T-cell (primary cell): ENCODE data around the gene TADA3. TPM values are rescaled to one million over a fixed set of nuclear protein-coding genes. Genes with fewer than 3 reads are reported as not detected.

Source experiments
- ATAC-seq, 4 experiments: fragments of 200-7000 bp in 3 of 4; fragments of 150-1000 bp in 1 of 4; cut with Tn5 transposase; replicated peaks in 1 of 4; 1 replicate in 3 of 4; 2 replicates in 1 of 4; pipeline ENCODE4 v1.10.0; 2021; ENCODE audit warnings: moderate library complexity in 3 of 4, mild to moderate bottlenecking in 2 of 4, moderate number of reproducible peaks in 1 of 4
- CTCF ChIA-PET, 2 donors: fragments of 300-600 bp; sonication (Branson Sonifier 250); formaldehyde crosslinking; loops; one replicate each; lab custom pipeline; 2022; ENCODE audit warnings: antibody characterized with exemption in 2 of 2; lab: Charles Lee
- POLR2A ChIA-PET, 2 donors: fragments of 300-600 bp; sonication (Branson Sonifier 250); formaldehyde crosslinking; loops; one replicate each; lab custom pipeline; 2022; ENCODE audit warnings: antibody characterized with exemption in 2 of 2; lab: Charles Lee
- DNase-seq, 35 experiments: peaks; one replicate each; pipeline versions ENCODE4 v3.0.0 to v3.0.0-alpha.2; 2013 to 2023
- H3K27ac ChIP-seq: one replicate; pipeline ENCODE4 v1.5.1; 2013; ENCODE audit warnings: low read length
- H3K27me3 ChIP-seq, 2 experiments: replicated peaks in 1 of 2; 1 replicate in 1 of 2; 2 replicates in 1 of 2; pipeline versions ENCODE4 v1.6.1 to v1.7.0; 2013; ENCODE audit warnings: low read length in 1 of 2, mixed read lengths in 1 of 2; ENCODE audit not compliant: control insufficient read depth in 2 of 2, insufficient read depth in 2 of 2; ENCODE audit errors: extremely low read depth in 1 of 2
- H3K36me3 ChIP-seq, 2 donors: 1 replicate in 1 of 2; 2 replicates in 1 of 2; pipeline versions ENCODE4 v1.6.1 to v1.7.0; 2013; ENCODE audit warnings: low read length in 1 of 2; ENCODE audit not compliant: control insufficient read depth in 2 of 2, insufficient read depth in 1 of 2; ENCODE audit errors: extremely low read depth in 1 of 2
- H3K4me1 ChIP-seq, 2 experiments: 1 replicate in 1 of 2; 2 replicates in 1 of 2; pipeline versions ENCODE4 v1.6.1 to v1.7.0; 2013; ENCODE audit warnings: low read length in 2 of 2, mixed read lengths in 1 of 2; ENCODE audit not compliant: insufficient read depth in 2 of 2, control insufficient read depth in 1 of 2; ENCODE audit errors: extremely low read depth in 1 of 2
- H3K4me3 ChIP-seq, 2 donors: 1 replicate in 1 of 2; 2 replicates in 1 of 2; pipeline versions ENCODE4 v1.5.1 to v1.7.0; 2013; ENCODE audit warnings: mild to moderate bottlenecking in 2 of 2, low read length in 1 of 2, moderate library complexity in 1 of 2; ENCODE audit not compliant: control insufficient read depth in 1 of 2; ENCODE audit errors: extremely low read depth in 1 of 2
- H3K9me3 ChIP-seq: 2 replicates; pipeline ENCODE4 v1.7.0; 2013
- H3K27ac Mint-ChIP-seq, 2 donors: one replicate each; pipeline ENCODE4 v1.8.0; 2020 to 2021; ENCODE audit warnings: mild to moderate bottlenecking in 2 of 2, mixed read lengths in 2 of 2
- H3K27me3 Mint-ChIP-seq, 2 donors: one replicate each; pipeline ENCODE4 v1.8.0; 2021 to 2022; ENCODE audit warnings: mixed read lengths in 2 of 2
- H3K36me3 Mint-ChIP-seq: one replicate; pipeline ENCODE4 v1.8.0; 2021; ENCODE audit warnings: mixed read lengths
- H3K4me1 Mint-ChIP-seq, 3 donors: one replicate each; pipeline ENCODE4 v1.8.0; 2020 to 2022; ENCODE audit warnings: mixed read lengths in 3 of 3, mild to moderate bottlenecking in 1 of 3
- H3K4me3 Mint-ChIP-seq, 3 donors: one replicate each; pipeline ENCODE4 v1.8.0; 2020 to 2022; ENCODE audit warnings: mild to moderate bottlenecking in 3 of 3, mixed read lengths in 3 of 3, moderate library complexity in 3 of 3
- H3K9me3 Mint-ChIP-seq, 3 donors: one replicate each; pipeline ENCODE4 v1.8.0; 2020 to 2022; ENCODE audit warnings: mixed read lengths in 3 of 3
- WGBS: methylation state at CpG from one replicate; pipeline ENCODE4 v1.1.5; 2013; ENCODE audit warnings: missing lambda C conversion rate; ENCODE audit not compliant: insufficient coverage; 5-methylcytosine and 5-hydroxymethylcytosine counted together
- total RNA-seq, 35 experiments: library from RNA in 6 of 35; stranded (reverse) in 6 of 35; fragments of 120-200 nt in 1 of 35; gene quantifications; one replicate each; pipeline versions ENCODE4 v1.2.1 to v1.2.4 and lab custom pipeline; 2013 to 2026

Gene TADA3
- total RNA-seq, 5 donors from 2014 or later (not counting 1 experiment from before 2014, with no cell fraction given) = 29.1 to 46.5 (median 41.1) TPM

GRCh38 chr3:9810846-9811245 lies 18.6 kb upstream of the TADA3 start:
- 99% methylated on average over 10 of the region's 10 CpGs for WGBS
- H3K27ac ChIP-seq = no peak overlapping the region
- peak overlapping the region in 1 of 2 donors; percentile 7 for H3K4me3 ChIP-seq
- Mint-ChIP-seq H3K4me3 (peak overlapping the region; percentile 70 to 82 (median 72)), H3K36me3 (peaks cover 10% of the 10 kb centered on the region), H3K27ac (peak overlapping the region; percentile 11 to 87), H3K27me3 (no peaks in the 10 kb centered on the region), H3K9me3 (no peaks in the 10 kb centered on the region), H3K4me1 (peaks cover 35 to 46% (median 44%) of the 10 kb centered on the region in 3 donors)
- POLR2A ChIA-PET = no interaction called here
- H3K36me3 ChIP-seq = peaks cover 5 to 14% of the 10 kb centered on the region in 2 donors
- H3K9me3 ChIP-seq = no peaks in the 10 kb centered on the region
- DNase-seq (no peak), ATAC-seq (no peak)
- CTCF ChIA-PET = interaction anchor here in 1 of 2 donors (0.6 kb wide), 1 partner anchor 354 kb away, joined by 4 read pairs; the partner anchor contains the start of gene IRAK2
- peaks cover 3 to 30% of the 10 kb centered on the region in 2 experiments for H3K4me1 ChIP-seq
- H3K27me3 ChIP-seq = no peaks in the 10 kb centered on the region

GRCh38 chr3:9810433-9810770 lies 18.1 kb upstream of the TADA3 start:
- ChIA-PET CTCF (interaction anchor here in 1 of 2 donors (0.6 kb wide), 1 partner anchor 15 kb away, joined by 3 read pairs; no protein-coding TSS in a partner anchor), POLR2A (no interaction called here)
- DNase-seq (no peak), ATAC-seq (no peak)
- H3K27ac ChIP-seq = no peak overlapping the region
- 31% methylated on average over 18 of the region's 18 CpGs for WGBS
- H3K4me1 ChIP-seq = peaks cover 3 to 30% of the 10 kb centered on the region in 2 experiments
- H3K9me3 ChIP-seq = no peaks in the 10 kb centered on the region
- H3K4me3 Mint-ChIP-seq = peak overlapping the region; percentile 70 to 82 (median 72)
- peaks cover 13% of the 10 kb centered on the region for H3K36me3 Mint-ChIP-seq
- peaks cover 5 to 19% of the 10 kb centered on the region in 2 donors for H3K36me3 ChIP-seq
- peak overlapping the region; percentile 64 to 71 for H3K4me3 ChIP-seq
- H3K27me3 Mint-ChIP-seq = no peaks in the 10 kb centered on the region
- H3K9me3 Mint-ChIP-seq = no peaks in the 10 kb centered on the region
- H3K4me1 Mint-ChIP-seq = peaks cover 35 to 46% (median 44%) of the 10 kb centered on the region in 3 donors
- H3K27ac Mint-ChIP-seq = peak overlapping the region; percentile 11 to 87
- no peaks in the 10 kb centered on the region for H3K27me3 ChIP-seq

GRCh38 chr3:9809615-9810432 lies 17.6 kb upstream of the TADA3 start, which contains the start of gene TTLL3:
TSS of gene TTLL3 (plus strand) at chr3:9810262. CDS start at chr3:9810662, 400 bp downstream.
- peak within 1 kb of the TSS; percentile 82 to 91 (median 90) for H3K4me3 Mint-ChIP-seq
- peaks cover 3 to 30% of the 10 kb centered on the region in 2 experiments for H3K4me1 ChIP-seq
- POLR2A ChIA-PET = interaction anchor here in 1 of 2 donors (2.3 kb wide), 1 partner anchor 17 kb away, joined by 10 read pairs; the partner anchor contains the start of gene ARPC4
- H3K27ac Mint-ChIP-seq = peak within 1 kb of the TSS; percentile 99 to 100
- DNase-seq (peak in 34 of 35 experiments; percentile 14 to 63 (median 35)), ATAC-seq (peak; percentile 74 to 76 (median 74))
- H3K36me3 ChIP-seq = peaks cover 5 to 24% of the 10 kb centered on the region in 2 donors
- H3K9me3 Mint-ChIP-seq = no peaks in the 10 kb centered on the region
- no peaks in the 10 kb centered on the region for H3K27me3 ChIP-seq
- CTCF ChIA-PET = interaction anchor here in 1 of 2 donors (0.5 to 0.6 kb wide), 3 partner anchors 14 to 511 kb away, joined by 3 to 5 read pairs (median 3); no protein-coding TSS in a partner anchor
- H3K27ac ChIP-seq = peak within 1 kb of the TSS; percentile 87
- WGBS = under 1% methylated on average over 74 of the region's 76 CpGs
- peaks cover 17% of the 10 kb centered on the region for H3K36me3 Mint-ChIP-seq
- H3K27me3 Mint-ChIP-seq = no peaks in the 10 kb centered on the region
- peaks cover 35 to 48% (median 46%) of the 10 kb centered on the region in 3 donors for H3K4me1 Mint-ChIP-seq
- H3K4me3 ChIP-seq = peak within 1 kb of the TSS; percentile 64 to 71
- no peaks in the 10 kb centered on the region for H3K9me3 ChIP-seq

- H3K27me3 Mint-ChIP-seq = no peaks in the 10 kb centered on the region
Observed at GRCh38 chr3:9809239-9809614, 17.0 kb upstream of the TADA3 start.

GRCh38 chr3:9808345-9809037 lies 16.2 kb upstream of the TADA3 start:
- Histone ChIP-seq H3K36me3 (peaks cover 0 to 38% of the 10 kb centered on the region in 2 donors), H3K27ac (peak overlapping the region; percentile 87), H3K9me3 (no peaks in the 10 kb centered on the region), H3K4me3 (no peak overlapping the region), H3K27me3 (no peaks in the 10 kb centered on the region), H3K4me1 (peaks cover 3 to 30% of the 10 kb centered on the region in 2 experiments)
- Mint-ChIP-seq H3K27me3 (no peaks in the 10 kb centered on the region), H3K4me3 (peak overlapping the region; percentile 25 to 91 (median 90)), H3K36me3 (peaks cover 30% of the 10 kb centered on the region), H3K4me1 (peaks cover 41 to 55% (median 49%) of the 10 kb centered on the region in 3 donors), H3K27ac (peak overlapping the region; percentile 99 to 100), H3K9me3 (no peaks in the 10 kb centered on the region)
- ChIA-PET CTCF (interaction anchor here (0.6 to 1.8 kb wide), 5 partner anchors 11 to 125 kb away, joined by 3 to 5 read pairs (median 3); partner anchors contain the start of genes ARPC4 (in 1 of the 2), CRELD1 (in 1 of the 2) and TADA3 (in 1 of the 2)), POLR2A (interaction anchor here (0.6 to 2.3 kb wide), 2 partner anchors 16 to 23 kb away, joined by 9 to 10 read pairs; partner anchors contain the start of gene ARPC4 (in 1 of the 2))
- DNase-seq (peak; percentile 24 to 66 (median 51)), ATAC-seq (peak; percentile 57 to 77 (median 60))
- 20% methylated on average over 1 of the region's 7 CpGs for WGBS

More at GRCh38 chr3:9809239-9809614, 17.0 kb upstream of the TADA3 start:
- ChIA-PET CTCF (interaction anchor here in 1 of 2 donors (0.5 to 1.8 kb wide), 3 partner anchors 123 to 511 kb away, joined by 3 to 5 read pairs (median 5); no protein-coding TSS in a partner anchor), POLR2A (interaction anchor here in 1 of 2 donors (2.3 kb wide), 1 partner anchor 16 kb away, joined by 10 read pairs; the partner anchor contains the start of gene ARPC4)
- peak overlapping the region; percentile 49 to 71 for H3K4me3 ChIP-seq
- peaks cover 3 to 30% of the 10 kb centered on the region in 2 experiments for H3K4me1 ChIP-seq
- no peaks in the 10 kb centered on the region for H3K27me3 ChIP-seq
- 62% methylated on average over 3 of the region's 4 CpGs for WGBS
- H3K9me3 ChIP-seq = no peaks in the 10 kb centered on the region
- peaks cover 23% of the 10 kb centered on the region for H3K36me3 Mint-ChIP-seq
- ATAC-seq = peak in 3 of 4 experiments; percentile 5 to 11 (median 6)
- H3K36me3 ChIP-seq = peaks cover 5 to 30% of the 10 kb centered on the region in 2 donors
- DNase-seq = peak in 3 of 35 experiments; percentile 11 to 27 (median 15)
- peak overlapping the region; percentile 82 to 91 (median 90) for H3K4me3 Mint-ChIP-seq
- H3K27ac Mint-ChIP-seq = peak overlapping the region; percentile 99 to 100
- no peaks in the 10 kb centered on the region for H3K9me3 Mint-ChIP-seq
- H3K27ac ChIP-seq = peak overlapping the region; percentile 87
- H3K4me1 Mint-ChIP-seq = peaks cover 38 to 52% (median 47%) of the 10 kb centered on the region in 3 donors
